ENCODE data around the gene DHCR24.
"Not testable (repeated sequence)": the region's sequence is repeated elsewhere in the genome, so short reads cannot be mapped to it uniquely, and the experiment has no call there.

The DHCR24 gene, protein sequence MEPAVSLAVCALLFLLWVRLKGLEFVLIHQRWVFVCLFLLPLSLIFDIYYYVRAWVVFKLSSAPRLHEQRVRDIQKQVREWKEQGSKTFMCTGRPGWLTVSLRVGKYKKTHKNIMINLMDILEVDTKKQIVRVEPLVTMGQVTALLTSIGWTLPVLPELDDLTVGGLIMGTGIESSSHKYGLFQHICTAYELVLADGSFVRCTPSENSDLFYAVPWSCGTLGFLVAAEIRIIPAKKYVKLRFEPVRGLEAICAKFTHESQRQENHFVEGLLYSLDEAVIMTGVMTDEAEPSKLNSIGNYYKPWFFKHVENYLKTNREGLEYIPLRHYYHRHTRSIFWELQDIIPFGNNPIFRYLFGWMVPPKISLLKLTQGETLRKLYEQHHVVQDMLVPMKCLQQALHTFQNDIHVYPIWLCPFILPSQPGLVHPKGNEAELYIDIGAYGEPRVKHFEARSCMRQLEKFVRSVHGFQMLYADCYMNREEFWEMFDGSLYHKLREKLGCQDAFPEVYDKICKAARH

DNA sequence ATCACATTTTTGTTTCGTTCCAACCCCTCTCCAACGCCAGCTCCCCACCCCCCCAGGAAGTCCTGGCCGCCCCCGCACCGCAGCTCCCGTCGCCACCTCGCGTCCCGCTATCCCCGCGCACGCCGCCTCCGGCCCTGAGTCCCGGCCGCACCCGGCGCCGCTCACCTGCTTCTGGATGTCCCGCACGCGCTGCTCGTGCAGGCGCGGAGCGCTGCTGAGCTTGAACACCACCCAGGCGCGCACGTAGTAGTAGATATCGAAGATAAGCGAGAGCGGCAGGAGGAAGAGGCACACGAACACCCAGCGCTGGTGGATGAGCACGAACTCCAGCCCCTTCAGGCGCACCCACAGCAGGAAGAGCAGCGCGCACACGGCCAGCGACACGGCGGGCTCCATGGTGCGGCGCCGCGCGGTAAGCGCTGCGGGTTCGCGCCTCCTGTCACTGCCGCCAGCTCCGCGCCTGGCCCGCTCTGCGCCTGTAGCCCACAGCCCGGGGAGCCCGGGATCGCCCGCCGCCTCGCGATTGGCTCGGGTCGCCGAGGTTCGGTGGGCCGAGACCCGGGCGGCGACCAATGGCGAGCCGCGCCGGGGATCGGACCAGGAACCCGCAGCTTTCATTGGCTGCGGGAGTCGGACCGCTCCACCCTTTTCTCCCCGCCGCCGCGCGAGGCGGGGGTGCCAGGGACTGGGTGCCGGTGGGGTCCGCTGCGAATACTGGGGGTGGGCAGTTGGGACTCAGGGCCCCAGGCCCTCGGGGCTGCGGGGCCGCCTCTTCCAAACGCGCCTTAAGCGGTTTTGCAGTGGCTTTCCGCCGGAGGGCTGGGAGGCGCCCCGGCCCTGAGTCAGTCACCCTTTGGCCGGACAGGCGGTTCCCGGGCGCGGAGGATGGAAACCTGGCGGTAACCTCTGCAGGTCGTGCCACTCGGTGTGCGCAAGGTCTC, at the start of gene DHCR24:
Gene DHCR24, minus strand, starts transcription at position 472 of the 941 bp plus-strand sequence. Its CDS starts 76 bp downstream, at position 396.
- Histone ChIP-seq H3K4me2 (no peak within 1 kb of the TSS), H3K27me3 (no peaks in the 10 kb centered on the region), H3K4me1 (peaks cover 0 to 18% (median 11%) of the 10 kb centered on the region in 10 experiments; a peak in 13 of 20 replicates), H4K20me1 (no peaks in the 10 kb centered on the region), H3K36me3 (no peaks in the 10 kb centered on the region), H3K9ac (no peak within 1 kb of the TSS), H3K9me3 (replicated peaks in 1 of 11) (peaks cover 0 to 13% (median 9%) of the 10 kb centered on the region in 11 experiments; a peak in 16 of 22 replicates), H3K4me3 (no peak within 1 kb of the TSS), H3K27ac (no peak within 1 kb of the TSS)
- no peak for TF ChIP-seq Cebpa-rat (IDR thresholded peaks at IDR 0.05)

DNA sequence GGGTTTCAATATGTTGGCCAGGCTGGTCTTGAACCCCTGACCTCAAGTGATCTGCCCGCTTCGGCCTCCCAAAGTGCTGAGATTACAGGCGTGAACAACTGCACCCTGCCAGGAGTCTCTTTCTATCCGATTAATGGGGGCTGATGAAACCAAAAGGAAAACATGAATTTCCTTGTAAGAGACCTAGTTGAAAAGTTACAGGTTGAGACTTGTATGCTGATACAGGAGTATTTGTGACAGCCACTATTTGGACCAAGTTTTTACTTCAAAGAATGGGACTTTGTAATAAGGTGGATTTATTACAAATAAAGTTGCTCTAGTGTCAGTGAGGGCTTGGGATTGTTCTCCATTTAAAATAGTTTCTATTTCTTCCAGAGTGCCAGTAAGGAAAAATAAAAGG, 49.8 kb upstream of the DHCR24 start:
- no peaks in the 10 kb centered on the region for H3K36me3 ChIP-seq
- H3K4me1 ChIP-seq, result peaks cover 0 to 6% (median 0%) of the 10 kb centered on the region in 10 experiments; a peak in 4 of 20 replicates
- H3K4me2 ChIP-seq, result peak overlapping the region in 2 of 11 experiments; percentile 15; a peak in 1 of 22 replicates
- H3K27me3 ChIP-seq, result no peaks in the 10 kb centered on the region
- no peaks in the 10 kb centered on the region for H4K20me1 ChIP-seq
- H3K27ac ChIP-seq, result no peak overlapping the region
- TF ChIP-seq Cebpa-rat (IDR thresholded peaks at IDR 0.05), result no peak
- H3K9ac ChIP-seq, result no peak overlapping the region
- peaks cover 10 to 24% (median 17%) of the 10 kb centered on the region in 11 experiments; a peak in 20 of 22 replicates for H3K9me3 ChIP-seq (replicated peaks in 1 of 11)
- H3K4me3 ChIP-seq, result no peak overlapping the region

DNA sequence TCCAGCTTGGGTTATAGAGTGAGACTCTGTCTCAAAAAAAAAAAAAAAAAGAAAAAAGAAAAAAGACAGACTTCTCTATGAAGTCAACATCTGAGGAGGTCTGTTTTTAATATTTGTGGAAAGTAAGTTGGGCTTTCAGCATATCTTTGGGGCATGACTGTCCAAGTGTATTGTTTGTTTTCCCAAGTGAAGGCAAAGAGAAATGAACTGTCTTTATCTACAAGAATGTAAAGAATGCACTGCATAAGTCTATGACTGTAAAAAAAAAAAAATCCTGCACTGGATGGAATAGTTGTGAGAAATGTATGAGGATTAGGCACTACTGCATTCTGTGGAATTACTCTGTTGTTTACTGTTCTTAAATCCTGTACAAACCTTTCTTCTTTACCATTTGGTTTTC, 47.9 kb upstream of the DHCR24 start:
- H3K4me3 ChIP-seq, result no peak overlapping the region
- H3K9ac ChIP-seq, result no peak overlapping the region
- TF ChIP-seq Cebpa-rat (IDR thresholded peaks at IDR 0.05), result no peak
- H3K9me3 ChIP-seq (replicated peaks in 1 of 11), result peaks cover 10 to 24% (median 17%) of the 10 kb centered on the region in 11 experiments; a peak in 20 of 22 replicates
- H3K4me2 ChIP-seq, result no peak overlapping the region
- H3K27me3 ChIP-seq, result no peaks in the 10 kb centered on the region
- no peak overlapping the region for H3K27ac ChIP-seq
- H3K4me1 ChIP-seq, result peaks cover 0 to 6% (median 0%) of the 10 kb centered on the region in 10 experiments; a peak in 4 of 20 replicates
- H4K20me1 ChIP-seq, result no peaks in the 10 kb centered on the region
- no peaks in the 10 kb centered on the region for H3K36me3 ChIP-seq

DNA sequence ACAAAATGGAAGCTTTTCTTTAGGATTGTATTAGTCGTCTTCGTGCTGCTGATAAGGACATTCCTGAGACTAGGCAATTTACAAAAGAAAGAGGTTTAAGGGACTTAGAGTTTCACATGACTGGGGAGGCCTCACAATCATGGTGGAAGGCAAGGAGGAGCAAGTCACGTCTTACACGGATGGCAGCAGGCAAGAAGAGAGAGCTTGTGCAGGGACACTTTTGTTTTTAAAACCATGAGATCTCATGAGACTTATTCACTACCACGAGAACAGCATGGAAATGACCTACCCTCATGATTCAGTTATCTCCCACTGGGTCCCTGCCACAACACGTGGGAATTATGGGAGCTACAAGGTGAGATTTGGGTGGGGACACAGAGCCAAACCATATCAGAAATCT, 47.1 kb upstream of the DHCR24 start:
- not testable (repeated sequence) for H3K27ac ChIP-seq, H3K36me3 ChIP-seq, H3K4me3 ChIP-seq, H3K4me1 ChIP-seq, H3K4me2 ChIP-seq, H3K9ac ChIP-seq, H3K27me3 ChIP-seq, H4K20me1 ChIP-seq
- peaks cover 10 to 24% (median 17%) of the 10 kb centered on the region in 11 experiments; a peak in 20 of 22 replicates for H3K9me3 ChIP-seq (replicated peaks in 1 of 11)

DNA sequence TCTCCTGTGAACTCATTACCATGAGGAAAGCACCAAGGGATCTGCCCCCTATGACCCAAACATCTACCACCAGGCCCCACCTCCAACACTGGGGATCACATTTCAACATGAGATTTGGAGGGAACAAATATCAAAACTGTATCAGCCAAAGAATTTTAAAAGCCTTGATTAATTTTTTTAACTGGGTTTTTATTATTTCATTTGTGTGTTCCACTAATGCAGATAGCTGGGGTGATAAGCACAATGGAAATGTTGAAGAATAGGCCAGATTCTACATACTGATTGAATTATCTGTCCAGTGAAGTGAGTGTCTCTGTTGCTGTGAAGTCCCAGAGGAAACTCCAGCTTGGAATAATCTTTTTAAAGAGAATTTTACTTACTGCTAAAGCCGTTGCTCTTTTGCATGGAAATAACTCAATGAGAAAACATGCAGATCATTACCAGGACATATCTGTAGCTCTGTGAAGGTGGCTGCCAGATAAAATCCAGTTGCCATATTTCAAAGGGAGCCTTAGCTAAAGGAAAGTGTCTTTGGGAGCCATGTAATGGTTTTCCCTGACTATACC, 44.4 kb upstream of the DHCR24 start:
- Histone ChIP-seq H4K20me1 (no peaks in the 10 kb centered on the region), H3K4me1 (peaks cover 0 to 11% (median 8%) of the 10 kb centered on the region in 10 experiments; a peak in 12 of 20 replicates), H3K4me2 (no peak overlapping the region), H3K36me3 (no peaks in the 10 kb centered on the region), H3K27ac (no peak overlapping the region), H3K9ac (no peak overlapping the region), H3K4me3 (no peak overlapping the region), H3K27me3 (no peaks in the 10 kb centered on the region), H3K9me3 (replicated peaks in 1 of 11) (peaks cover 10 to 24% (median 17%) of the 10 kb centered on the region in 11 experiments; a peak in 20 of 22 replicates)
- no peak for TF ChIP-seq Cebpa-rat (IDR thresholded peaks at IDR 0.05)

DNA sequence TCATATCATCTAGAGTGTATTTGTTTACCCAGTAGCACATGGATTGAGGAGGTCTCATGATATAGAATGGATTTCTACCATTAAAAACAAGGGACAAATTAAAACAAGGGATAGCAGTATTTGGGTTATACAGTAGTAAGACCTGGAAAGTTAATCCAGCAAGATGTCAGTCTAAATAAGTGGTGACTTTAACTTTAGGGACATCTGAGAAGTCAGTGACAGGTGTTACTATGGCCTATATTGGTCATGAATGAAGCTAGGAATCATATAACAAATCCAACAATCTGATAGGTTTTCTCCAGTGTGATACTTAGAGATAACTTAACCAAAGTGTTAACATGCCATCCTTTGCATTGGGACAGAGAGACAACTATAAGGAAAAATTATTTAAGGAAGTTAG, 42.7 kb upstream of the DHCR24 start:
- no peak for TF ChIP-seq Cebpa-rat (IDR thresholded peaks at IDR 0.05)
- Histone ChIP-seq H3K4me3 (no peak overlapping the region), H3K27me3 (no peaks in the 10 kb centered on the region), H3K36me3 (no peaks in the 10 kb centered on the region), H3K9me3 (replicated peaks in 1 of 11) (peaks cover 10 to 27% (median 15%) of the 10 kb centered on the region in 11 experiments; a peak in 20 of 22 replicates), H3K9ac (no peak overlapping the region), H4K20me1 (no peaks in the 10 kb centered on the region), H3K27ac (no peak overlapping the region), H3K4me2 (no peak overlapping the region), H3K4me1 (peaks cover 0 to 10% (median 8%) of the 10 kb centered on the region in 10 experiments; a peak in 10 of 20 replicates)

DNA sequence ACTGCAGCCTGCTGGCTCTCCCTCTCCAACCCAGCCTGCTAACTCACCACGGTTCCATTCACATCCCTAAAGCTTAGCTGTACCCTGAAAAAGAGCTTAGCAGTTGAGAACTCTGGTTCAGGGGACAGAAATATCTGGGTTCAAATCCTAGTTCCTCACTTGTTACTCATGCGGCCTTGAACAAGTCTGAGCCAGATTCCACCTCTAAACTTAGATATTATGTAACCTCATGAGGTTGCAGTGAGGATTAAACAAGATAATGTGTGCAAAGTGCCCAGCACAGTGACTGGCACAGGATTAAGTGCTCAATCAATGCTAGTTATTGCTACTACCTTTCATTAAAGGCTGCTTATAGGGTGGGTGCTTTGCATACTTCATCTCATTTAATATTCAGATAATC, 41.3 kb upstream of the DHCR24 start:
- H3K4me3 ChIP-seq, result no peak overlapping the region
- no peaks in the 10 kb centered on the region for H3K36me3 ChIP-seq
- H3K9me3 ChIP-seq (replicated peaks in 1 of 11), result peaks cover under 1 to 24% (median 7%) of the 10 kb centered on the region in 11 experiments; a peak in 11 of 22 replicates
- no peaks in the 10 kb centered on the region for H4K20me1 ChIP-seq
- no peak overlapping the region for H3K27ac ChIP-seq
- H3K4me1 ChIP-seq, result peaks cover 0 to 10% (median 8%) of the 10 kb centered on the region in 10 experiments; a peak in 10 of 20 replicates
- no peaks in the 10 kb centered on the region for H3K27me3 ChIP-seq
- TF ChIP-seq Cebpa-rat (IDR thresholded peaks at IDR 0.05), result no peak
- H3K4me2 ChIP-seq, result no peak overlapping the region
- H3K9ac ChIP-seq, result no peak overlapping the region

DNA sequence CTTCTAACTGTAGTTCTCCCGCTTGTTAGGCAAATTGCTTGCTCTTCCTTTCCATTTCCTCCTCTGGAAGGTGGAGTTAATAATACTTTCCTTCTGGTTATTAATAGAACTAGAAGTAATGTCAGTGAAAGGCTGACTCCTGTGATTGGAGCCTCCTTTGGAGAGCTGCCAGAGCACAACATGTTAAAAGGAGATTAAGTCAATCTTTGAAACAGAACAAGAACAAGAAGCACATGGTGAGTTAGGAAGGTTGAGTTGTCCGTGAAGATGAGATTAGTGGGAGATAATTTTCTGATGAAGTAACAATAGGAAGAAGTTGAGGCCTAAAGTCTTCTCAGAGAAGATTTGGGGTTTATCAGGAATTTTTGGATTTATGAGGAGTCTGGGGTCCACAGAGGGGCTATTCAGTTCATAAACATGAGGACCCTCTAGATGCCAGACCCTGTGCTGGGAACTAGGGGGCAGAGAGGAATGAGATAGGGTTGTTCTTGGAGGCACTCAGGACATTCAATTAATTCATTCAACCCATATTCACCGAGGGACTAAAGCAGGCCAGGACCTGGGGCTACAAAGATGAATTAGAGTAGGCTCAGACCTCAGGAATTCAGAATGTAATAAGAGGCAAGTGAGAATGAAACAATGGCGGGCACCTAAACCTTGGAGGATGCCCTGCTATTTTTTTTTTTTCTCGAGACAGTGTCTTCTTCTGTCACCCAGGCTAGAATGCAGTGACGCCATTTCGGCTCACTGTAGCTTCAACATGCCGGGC, 40.7 kb upstream of the DHCR24 start:
- Histone ChIP-seq H3K27ac (no peak overlapping the region), H3K36me3 (no peaks in the 10 kb centered on the region), H3K4me1 (peaks cover 0 to 10% (median 8%) of the 10 kb centered on the region in 10 experiments; a peak in 10 of 20 replicates), H3K27me3 (no peaks in the 10 kb centered on the region), H3K9me3 (replicated peaks in 1 of 11) (peaks cover 0 to 19% (median 6%) of the 10 kb centered on the region in 11 experiments; a peak in 7 of 22 replicates), H3K4me2 (peak overlapping the region in 4 of 11 experiments; percentile 4 to 32 (median 17); a peak in 3 of 22 replicates), H4K20me1 (no peaks in the 10 kb centered on the region), H3K4me3 (no peak overlapping the region), H3K9ac (no peak overlapping the region)
- TF ChIP-seq Cebpa-rat (IDR thresholded peaks at IDR 0.05), result no peak
